Embryonic facial prominence (tissue), 1 donor: ENCODE measurements around the gene KRTAP5-11.
"Not testable (repeated sequence)": the region's sequence is repeated elsewhere in the genome, so short reads cannot be mapped to it uniquely, and the experiment has no call there.

Source experiments
- DNase-seq: peaks from one replicate; pipeline ENCODE4 v3.0.0-alpha.2; 2016; ENCODE audit errors: extremely low spot score

KRTAP5-11 gene

DNA sequence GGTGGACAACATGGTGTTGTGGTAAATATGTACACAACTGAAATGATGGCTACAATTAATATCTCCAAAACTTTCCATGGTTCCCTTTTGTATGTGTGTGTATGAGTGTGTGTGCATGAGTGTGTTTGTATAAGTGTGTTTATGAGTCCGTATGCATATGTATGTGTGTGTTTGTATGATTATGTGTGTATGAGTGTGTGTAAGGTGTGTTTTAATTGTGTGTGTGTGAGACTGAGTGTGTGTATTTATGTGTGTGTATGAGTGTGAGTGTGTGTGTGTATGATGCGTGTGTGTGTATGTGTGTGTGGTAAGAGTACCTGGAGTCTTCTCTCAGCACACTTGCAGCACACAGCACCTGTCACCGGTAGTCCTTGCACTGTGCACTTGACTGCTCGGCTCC lies 26.7 kb downstream of the KRTAP5-11 start:
- no peak for DNase-seq

DNA sequence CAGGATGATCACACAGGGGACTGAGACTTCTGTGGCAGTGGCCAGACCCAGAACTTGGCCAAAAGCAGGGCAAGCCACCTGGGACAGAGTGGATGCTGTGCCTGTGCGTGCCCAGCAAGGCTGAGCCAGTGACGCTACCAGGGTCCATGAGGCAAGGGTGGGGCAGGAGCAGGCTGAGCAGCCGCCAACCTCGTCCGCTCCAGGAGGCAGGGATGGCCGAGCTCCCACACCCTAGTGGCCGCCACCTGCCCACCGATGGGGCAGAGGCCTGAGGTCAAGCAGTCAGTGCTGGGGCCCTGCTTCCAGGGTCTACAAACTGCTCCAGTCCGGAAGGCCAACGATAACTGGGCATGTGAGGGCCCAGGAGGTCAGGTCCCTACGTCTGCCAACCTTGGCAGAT lies 27.2 kb downstream of the KRTAP5-11 start:
- no peak for DNase-seq

DNA sequence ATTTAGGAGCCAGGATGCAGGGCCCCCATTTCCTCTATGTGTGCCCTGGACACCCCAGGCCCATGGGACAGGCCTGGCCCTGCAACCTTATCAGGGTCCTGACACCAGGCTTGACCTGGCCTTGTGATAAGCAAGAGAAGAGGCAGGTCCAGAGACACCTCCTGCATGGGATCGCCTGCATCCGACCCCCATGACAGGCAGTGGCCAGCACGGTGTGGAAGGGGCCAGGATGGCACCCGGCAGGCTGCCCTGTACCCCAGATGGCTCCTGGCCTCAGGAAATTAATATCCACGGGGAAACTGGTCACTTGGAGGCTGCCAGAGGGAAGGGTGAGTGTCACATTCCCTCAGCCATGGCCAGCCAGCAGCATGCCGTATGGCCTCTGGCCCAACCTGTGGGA lies 27.7 kb downstream of the KRTAP5-11 start:
- no peak for DNase-seq

DNA sequence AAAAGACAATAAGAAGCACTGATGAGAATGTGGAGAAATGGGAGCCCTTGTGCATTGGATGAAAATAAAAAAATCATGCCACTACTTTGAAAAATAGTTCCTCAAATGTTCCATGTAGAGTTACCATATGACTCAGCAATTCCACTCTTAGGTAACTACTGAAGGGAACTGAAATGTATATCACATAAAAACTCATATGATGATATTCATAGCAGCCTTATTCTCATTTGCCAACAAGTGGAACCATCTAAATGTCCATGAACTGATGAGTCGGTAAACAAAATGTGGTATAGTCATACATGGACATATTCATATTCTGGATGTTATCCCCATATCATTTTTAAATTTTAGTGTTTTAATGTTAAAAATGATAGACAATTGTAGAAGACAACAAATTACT lies 31.0 kb downstream of the KRTAP5-11 start:
- no peak for DNase-seq

DNA sequence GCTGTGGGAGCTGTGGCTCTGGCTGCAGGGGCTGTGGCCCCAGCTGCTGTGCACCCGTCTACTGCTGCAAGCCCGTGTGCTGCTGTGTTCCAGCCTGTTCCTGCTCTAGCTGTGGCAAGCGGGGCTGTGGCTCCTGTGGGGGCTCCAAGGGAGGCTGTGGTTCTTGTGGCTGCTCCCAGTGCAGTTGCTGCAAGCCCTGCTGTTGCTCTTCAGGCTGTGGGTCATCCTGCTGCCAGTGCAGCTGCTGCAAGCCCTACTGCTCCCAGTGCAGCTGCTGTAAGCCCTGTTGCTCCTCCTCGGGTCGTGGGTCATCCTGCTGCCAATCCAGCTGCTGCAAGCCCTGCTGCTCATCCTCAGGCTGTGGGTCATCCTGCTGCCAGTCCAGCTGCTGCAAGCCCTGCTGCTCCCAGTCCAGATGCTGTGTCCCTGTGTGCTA lies 33.9 kb downstream of the KRTAP5-11 start:
- no peak for DNase-seq

DNA sequence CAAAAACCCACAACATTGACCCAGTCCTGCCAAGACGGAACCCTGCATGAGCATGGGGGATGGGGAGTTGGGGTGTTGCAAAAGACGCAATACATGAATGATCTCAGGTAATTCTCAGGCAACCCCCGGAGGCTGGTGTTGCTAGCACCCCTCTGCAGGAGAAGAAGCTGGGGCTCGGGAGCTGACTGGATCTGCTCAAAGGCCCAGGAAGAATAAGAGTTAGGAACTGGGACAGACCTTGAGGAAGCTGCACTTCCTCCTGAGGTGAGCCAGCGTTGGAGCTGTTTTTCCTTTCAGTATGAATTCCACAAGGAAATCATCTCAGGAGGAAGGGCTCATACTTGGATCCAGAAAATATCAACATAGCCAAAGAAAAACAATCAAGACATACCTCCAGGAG lies 34.6 kb downstream of the KRTAP5-11 start, which contains the start of gene KRTAP5-9:
Gene KRTAP5-9, plus strand, starts transcription at position 301 of the 400 bp plus-strand sequence. CDS start 238 bp downstream, outside the sequence.
- DNase-seq: no peak

GRCh38 chr11:71545405-71545966 lies 37.2 kb downstream of the KRTAP5-11 start:
- no peak for DNase-seq

DNA sequence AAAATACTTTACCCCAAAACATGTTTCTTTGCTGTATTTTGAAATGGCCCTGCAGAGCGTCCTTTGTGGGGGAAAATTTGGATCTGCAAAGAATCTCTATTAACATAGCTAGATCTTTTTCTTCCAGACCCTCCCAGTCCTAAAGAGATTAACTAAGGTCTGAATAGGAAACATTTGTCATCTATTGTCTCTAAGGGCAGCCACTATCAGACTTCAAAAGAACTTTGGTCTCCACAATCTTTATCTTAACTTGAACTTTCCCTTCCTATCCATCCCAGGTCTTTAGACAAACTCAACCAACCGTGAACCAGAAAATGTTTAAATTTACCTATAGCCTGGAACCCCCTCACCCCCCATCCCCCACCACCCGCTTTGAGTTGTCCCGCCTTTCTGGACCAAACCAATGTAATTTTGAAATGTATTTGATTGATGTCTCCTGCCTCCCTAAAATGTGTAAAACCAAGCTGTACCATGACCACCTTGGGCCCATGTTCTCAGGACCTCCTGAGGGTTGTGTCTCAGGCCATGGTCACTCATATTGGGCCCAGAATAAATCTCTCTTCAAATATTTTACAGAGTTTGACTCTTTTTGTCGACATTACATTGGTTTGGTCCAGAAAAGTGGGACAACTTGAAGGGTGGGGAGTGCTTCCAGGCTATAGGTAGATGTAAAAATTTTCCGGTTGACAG lies 38.0 kb downstream of the KRTAP5-11 start:
- DNase-seq: no peak

DNA sequence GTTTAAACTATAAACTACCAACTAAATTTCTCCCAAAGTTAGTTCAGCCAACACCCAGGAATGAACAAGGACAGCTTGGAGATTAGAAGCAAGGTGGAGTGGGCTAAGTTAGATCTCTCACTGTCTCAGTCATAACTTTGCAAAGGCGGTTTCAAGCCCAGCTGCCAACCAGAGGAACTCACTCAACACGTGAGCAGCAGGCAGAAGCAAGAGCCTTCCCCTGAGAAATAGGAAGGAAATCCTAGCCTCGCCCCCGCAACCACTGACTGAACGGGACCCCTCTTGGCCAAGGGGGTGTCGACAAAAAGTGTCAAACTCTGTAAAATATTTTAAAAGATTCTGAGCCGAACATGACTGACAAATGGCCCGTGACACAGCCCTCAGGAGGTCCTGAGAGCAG lies 38.8 kb downstream of the KRTAP5-11 start:
- no peak for DNase-seq

DNA sequence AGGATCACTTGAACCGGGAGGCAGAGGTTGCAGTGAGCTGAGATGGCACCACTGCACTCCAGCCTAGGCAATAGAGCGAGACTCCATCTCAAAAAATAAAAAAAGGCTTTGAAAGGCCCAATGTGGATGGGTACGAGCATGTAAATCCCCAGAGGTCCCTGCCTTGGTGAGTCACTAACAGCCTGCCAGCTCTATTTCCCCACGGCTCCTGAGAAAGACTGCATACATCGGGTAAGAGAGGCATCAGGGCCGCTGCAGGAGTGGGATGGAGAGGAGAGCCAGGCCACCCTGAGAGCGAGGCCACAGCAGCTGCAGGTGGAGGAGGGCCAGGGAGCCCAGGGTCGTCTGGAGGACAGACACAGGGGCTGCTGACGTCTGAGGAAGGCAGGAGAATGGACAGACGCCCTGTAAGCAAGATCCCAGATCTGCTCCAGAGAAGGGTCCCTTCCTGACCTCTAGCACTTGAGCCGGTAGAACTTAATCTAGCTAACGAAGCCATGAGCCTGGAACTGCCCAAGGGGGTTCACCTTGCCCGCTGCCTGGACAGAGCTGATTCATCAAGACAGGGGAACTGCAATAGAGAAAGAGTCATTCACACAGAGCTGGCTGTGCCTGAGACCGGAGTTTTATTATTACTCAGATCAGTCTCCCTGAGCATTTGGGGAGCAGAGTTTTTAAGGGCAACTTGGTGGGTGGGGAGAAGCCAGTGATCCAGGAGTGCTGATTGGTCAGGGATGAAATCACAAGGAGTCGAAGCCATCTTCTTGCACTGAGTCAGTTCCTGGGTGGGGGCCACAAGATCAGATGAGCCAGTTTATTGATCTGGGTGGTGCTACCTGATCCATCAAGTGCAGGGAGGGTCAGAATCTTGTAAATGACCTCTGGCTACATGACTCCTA lies 39.5 kb downstream of the KRTAP5-11 start:
- DNase-seq: no peak

GRCh38 chr11:71542382-71542781 lies 40.3 kb downstream of the KRTAP5-11 start:
- DNase-seq: no peak

GRCh38 chr11:71540521-71541304 lies 42.0 kb downstream of the KRTAP5-11 start:
- not testable (repeated sequence) for DNase-seq

GRCh38 chr11:71539971-71540370 lies 42.7 kb downstream of the KRTAP5-11 start:
- not testable (repeated sequence) for DNase-seq

DNA sequence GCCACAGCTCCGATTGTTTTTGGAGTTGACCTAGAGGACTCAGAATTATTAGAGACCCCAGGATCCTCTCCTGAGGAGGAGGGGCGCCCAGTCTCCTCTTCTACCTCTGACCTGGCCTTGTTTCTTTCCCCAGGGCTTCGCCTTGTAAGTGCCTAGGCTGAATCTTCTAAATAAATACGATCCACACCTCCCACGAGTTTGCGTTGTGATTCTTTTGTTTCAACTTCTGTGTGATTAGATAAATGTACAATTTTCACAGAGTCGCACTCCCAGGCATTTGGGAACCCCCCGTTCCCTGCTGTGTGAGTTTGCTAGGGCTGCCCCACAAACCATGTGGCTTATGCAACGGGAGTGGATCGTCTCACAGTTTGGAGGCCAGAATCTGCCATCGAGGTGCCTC lies 43.7 kb downstream of the KRTAP5-11 start:
- DNase-seq: no peak

GRCh38 chr11:71538666-71538990 lies 44.0 kb downstream of the KRTAP5-11 start:
- no peak for DNase-seq

DNA sequence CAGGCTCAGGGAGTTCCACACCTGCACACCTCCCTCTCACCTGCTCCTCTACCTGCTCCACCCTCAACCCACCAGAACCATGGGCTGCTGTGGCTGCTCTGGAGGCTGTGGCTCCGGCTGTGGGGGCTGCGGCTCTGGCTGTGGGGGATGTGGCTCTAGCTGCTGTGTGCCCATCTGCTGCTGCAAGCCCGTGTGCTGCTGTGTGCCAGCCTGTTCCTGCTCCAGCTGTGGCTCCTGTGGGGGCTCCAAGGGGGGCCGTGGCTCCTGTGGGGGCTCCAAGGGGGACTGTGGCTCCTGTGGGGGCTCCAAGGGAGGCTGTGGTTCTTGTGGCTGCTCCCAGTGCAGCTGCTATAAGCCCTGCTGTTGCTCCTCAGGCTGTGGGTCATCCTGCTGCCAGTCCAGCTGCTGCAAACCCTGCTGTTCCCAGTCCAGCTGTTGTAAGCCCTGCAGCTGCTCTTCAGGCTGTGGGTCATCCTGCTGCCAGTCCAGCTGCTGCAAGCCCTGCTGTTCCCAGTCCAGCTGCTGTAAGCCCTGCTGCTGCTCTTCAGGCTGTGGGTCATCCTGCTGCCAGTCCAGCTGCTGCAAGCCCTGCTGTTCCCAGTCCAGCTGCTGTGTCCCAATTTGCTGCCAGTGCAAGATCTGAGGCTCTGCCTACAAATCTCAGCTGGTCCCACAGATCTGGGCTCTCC lies 44.6 kb downstream of the KRTAP5-11 start, which contains the start of gene KRTAP5-8:
Gene KRTAP5-8, plus strand, starts transcription at position 49 of the 689 bp plus-strand sequence. Its CDS starts 31 bp downstream, at position 80.
- not testable (repeated sequence) for DNase-seq

DNA sequence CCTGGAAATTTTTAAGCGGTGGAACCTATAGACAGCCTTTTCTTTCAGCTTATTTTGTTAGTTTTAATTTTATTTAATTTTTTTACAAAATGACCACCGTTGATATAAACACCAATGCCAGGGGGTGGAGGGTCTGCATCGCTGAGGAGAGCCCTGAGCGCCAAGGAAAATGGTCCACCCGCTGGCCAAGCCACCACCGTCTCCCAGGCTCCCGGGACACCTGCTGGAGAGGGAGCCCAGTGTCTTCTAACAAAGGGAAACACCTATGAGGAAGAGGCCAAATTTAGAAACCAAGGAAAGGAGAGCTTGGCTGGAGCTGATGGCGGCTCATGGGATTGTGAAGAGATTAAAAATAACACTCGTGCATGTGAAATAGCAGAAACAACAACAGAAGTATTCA lies 45.1 kb downstream of the KRTAP5-11 start:
- no peak for DNase-seq

DNA sequence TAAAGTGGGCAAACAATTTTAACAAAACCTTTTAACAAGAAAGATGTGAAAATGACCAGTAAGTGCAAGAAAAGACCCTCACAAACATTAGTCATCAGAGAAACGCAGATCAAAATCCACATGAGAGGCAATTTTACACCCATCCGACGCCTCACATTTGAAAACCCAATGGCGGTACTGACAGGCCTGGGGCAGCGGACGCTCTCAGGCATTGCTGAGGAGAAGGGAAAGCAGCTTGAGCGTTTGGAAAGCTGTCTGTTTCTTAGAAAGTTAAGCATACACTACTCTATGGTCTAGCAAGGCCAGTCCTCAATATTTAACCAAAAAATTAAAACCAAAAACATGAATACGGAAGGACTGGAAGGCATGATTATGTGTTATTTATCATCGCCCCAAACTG lies 46.9 kb downstream of the KRTAP5-11 start:
- DNase-seq: no peak

DNA sequence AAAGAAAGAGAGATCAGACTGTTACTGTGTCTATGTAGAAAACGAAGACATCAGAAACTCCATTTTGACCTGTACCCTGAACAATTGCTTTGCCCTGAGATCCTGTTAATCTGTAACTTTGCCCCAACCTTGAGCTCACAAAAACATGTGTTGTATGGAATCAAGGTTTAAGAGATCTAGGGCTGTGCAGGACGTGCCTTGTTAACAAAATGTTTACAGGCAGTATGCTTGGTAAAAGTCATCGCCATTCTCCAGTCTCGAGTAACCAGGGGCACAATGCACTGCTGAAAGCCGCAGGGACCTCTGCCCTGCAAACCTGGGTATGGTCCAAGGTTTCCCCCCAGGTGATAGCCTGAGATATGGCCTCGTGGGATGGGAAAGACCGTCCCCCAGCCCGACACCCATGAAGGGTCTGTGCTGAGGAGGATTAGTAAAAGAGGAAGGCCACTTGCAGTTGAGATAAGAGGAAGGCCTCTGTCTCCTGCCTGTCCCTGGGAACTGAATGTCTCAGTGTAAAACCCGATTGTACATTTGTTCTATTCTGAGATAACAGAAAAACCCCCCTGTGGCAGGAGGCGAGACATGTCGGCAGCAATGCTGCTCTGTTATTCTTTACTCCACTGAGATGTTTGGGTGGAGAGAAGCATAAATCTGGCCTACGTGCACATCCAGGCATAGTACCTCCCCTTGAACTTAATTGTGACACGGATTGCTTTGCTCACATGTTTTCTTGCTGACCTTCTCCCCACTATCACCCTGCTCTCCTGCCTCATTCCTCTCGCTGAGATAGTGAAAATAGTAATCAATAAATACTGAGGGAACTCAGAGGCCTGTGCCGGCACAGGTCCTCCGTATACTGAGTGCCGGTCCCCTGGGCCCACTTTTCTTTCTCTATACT lies 47.7 kb downstream of the KRTAP5-11 start:
- DNase-seq: not testable (repeated sequence)

DNA sequence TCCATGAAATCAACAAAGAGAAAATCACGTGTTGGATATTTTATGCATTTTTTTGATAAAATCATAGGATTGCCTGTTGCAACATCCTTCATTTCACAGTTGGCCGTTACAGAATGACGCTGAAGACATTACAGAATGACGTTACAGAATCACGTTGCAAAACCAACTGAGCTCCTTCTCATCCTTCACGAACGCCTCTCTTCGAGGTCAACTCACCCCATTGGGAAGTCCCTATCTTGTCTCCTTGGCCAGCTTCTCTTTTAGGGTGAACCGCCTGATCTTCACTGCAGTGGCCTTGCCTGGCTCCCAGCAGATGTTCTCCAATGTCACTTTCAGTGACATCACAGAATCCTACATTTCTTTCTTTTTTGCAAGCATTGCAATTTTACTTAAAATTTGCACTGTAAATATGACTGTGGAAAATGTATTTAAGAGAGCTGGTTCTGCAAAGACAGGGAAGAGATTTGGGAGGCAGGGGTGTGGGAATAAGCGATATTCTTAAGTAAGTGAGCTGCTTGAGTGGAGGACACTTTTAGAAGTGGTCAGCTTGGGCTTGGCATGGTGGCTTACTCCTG lies 50.6 kb downstream of the KRTAP5-11 start:
- no peak for DNase-seq
